ENCODE data around the gene RNF150.

RNF150 gene

DNA sequence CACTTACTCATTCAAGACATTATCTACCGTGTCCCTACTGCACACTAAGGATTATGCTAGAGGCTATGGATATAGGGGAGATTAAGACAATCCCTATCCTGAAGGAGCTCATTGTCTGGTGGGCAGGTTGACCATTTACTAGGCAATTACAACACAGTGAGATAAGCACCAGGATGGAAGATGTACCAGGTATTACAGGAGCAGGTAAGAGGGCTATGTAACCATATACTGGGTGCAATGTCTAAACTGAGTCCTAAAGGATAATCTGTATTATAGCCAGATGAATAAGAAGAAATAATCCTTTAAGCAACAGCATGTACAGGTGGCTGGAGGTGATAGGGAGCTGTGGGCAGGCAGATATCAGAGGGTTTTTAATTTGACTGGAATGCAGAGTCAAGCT is 263.8 kb downstream of the RNF150 start:
- DNase-seq (ENCODE audit: low read depth), result no peak
- no peak overlapping the region for H3K4me3 ChIP-seq (ENCODE audit: low read depth, low read length)
- TF ChIP-seq, protein P1, sequence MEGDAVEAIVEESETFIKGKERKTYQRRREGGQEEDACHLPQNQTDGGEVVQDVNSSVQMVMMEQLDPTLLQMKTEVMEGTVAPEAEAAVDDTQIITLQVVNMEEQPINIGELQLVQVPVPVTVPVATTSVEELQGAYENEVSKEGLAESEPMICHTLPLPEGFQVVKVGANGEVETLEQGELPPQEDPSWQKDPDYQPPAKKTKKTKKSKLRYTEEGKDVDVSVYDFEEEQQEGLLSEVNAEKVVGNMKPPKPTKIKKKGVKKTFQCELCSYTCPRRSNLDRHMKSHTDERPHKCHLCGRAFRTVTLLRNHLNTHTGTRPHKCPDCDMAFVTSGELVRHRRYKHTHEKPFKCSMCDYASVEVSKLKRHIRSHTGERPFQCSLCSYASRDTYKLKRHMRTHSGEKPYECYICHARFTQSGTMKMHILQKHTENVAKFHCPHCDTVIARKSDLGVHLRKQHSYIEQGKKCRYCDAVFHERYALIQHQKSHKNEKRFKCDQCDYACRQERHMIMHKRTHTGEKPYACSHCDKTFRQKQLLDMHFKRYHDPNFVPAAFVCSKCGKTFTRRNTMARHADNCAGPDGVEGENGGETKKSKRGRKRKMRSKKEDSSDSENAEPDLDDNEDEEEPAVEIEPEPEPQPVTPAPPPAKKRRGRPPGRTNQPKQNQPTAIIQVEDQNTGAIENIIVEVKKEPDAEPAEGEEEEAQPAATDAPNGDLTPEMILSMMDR (IDR thresholded peaks at IDR 0.05; ENCODE audit: insufficient read depth, low read depth, low read length, missing control alignments), result no peak

DNA sequence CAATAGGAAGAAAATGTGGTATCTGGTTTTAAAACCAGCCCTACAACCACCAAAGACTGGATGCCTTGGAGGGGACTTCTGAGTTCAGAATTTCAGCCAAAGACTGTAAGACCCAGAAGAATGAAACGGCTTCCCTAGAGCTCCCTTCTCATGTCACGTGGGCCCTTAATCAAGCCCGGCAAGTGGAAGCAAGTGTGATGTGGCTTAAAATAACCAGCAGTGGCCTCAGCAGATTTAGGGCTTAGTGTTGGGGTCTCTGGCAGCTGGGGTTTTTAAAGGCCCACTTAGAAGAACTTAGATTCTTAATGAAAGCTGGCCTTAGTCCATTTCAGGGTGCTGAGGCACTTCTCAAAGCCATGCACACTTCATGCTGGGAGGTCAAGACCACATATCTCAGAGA is 265.9 kb downstream of the RNF150 start:
- H3K4me3 ChIP-seq (ENCODE audit: low read depth, low read length), result no peak overlapping the region

DNA sequence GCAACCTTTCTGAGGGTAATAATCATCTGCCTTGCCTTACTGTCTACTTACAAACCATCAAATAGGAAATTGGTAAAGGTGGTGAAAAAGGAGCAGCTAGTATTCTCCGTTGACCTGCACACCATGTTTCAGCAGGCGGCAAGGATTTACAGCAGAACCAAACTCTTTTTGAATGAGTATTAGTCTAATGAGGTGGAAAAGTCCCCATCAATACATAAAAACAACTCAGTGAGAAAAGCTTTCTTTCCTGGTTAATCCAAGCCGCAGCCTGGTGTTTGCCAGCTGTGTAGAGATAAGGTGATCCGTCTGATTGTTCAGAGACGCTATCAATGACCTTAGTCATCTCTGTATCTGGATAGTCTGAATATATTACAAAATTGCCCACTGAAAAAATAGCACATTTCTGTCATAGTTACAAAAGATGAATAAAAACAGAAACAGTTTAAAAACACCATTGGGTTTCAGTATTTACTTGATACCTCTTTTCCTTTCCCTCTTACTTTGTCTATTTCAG is 266.7 kb downstream of the RNF150 start:
- DNase-seq (ENCODE audit: low read depth), result no peak
- TF ChIP-seq, protein P1 (IDR thresholded peaks at IDR 0.05; ENCODE audit: insufficient read depth, low read depth, low read length, missing control alignments), result no peak
- H3K4me3 ChIP-seq (ENCODE audit: low read depth, low read length), result no peak overlapping the region

More for the DNA sequence above, 265.9 kb downstream of the RNF150 start:
- TF ChIP-seq, protein P1 (IDR thresholded peaks at IDR 0.05; ENCODE audit: insufficient read depth, low read depth, low read length, missing control alignments), result no peak
- DNase-seq (ENCODE audit: low read depth), result no peak

DNA sequence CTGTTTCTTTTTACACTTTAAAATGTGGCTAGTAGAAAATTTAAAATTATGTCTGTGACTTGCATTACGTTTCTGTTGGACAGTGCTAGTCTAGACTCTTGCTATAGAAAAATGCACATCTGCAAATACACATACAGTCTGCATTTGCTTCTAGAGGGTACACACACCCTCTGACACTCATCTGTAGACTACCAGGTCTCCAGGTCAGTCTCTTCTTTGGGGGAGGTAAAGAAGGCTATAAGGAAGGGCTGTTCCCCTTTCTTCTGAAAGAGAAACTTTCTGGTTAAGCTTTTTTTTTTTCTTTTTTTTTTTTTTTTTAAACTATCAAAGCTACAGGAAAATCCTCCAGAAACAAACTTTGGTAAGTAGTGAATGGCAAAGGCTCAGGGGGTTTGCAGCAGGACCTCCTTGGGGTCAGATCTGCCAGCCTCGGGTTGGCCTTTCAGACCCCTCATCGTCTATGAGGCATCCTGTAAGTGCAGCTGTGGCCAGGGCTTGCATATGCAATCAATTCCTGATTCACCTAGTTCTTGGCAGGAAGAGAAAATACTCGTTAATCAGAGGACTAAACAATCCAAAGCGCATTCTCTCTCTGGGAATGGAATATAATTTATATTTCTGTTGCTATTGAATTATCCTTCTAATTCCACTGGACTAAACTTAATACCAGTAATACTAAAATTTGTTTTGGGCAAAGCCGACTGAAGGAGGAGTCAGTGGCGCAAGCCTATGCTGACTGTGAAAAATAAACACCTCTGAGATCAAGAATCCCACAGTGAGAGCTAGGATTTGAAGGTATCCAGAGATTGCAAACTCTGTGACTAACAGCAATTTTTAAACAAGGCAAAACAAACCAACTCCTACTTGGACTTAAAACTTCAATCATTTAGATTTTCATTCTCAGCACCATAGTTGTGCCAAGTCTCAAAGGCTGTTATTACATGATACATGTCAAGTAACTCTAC is 267.7 kb downstream of the RNF150 start:
- H3K4me3 ChIP-seq (ENCODE audit: low read depth, low read length), result no peak overlapping the region
- peak; percentile 15 for DNase-seq (ENCODE audit: low read depth)
- TF ChIP-seq, protein P1 (IDR thresholded peaks at IDR 0.05; ENCODE audit: insufficient read depth, low read depth, low read length, missing control alignments), result no peak

DNA sequence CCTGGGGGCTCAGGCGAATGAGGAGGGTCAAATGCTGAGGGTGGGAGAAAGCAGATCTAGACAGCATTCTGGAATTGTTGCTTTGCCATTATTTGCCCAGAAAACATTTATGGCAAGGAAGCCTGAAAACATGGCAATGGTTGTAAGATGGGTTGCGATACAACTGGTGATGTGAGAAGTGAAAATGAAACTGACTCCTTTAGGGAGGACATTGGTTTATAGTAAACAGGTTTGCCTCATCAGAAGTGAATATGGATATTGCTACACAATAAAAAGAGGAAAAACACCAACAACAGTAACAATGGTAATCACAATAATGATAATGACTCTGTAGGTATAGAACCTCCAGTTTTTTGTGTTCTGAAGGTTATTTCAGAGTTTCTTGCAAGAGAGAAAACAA is 270.1 kb downstream of the RNF150 start:
- no peak for DNase-seq (ENCODE audit: low read depth)
- H3K4me3 ChIP-seq (ENCODE audit: low read depth, low read length), result no peak overlapping the region

DNA sequence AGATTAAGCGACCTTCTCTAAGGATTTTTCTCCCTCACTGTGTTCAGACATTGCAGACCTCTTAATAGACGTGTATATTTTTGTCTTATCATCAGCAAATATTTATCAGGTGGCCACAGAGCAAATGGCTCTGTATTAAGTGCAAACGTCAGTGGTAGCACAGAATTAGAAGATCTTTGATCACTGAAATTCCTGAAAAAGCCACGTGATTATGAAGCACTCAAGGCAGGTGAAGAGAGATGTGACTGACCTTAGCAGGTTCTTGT is 271.2 kb downstream of the RNF150 start:
- no peak overlapping the region for H3K4me3 ChIP-seq (ENCODE audit: low read depth, low read length)
- DNase-seq (ENCODE audit: low read depth), result no peak
- TF ChIP-seq, protein P1 (IDR thresholded peaks at IDR 0.05; ENCODE audit: insufficient read depth, low read depth, low read length, missing control alignments), result no peak

More for the DNA sequence above, 270.1 kb downstream of the RNF150 start:
- TF ChIP-seq, protein P1 (IDR thresholded peaks at IDR 0.05; ENCODE audit: insufficient read depth, low read depth, low read length, missing control alignments), result no peak

Data from GM12865 (cell line).